A549 treated with dexamethasone at 1 μM for 4 hours (cell line): Measurements from ENCODE around the gene FBP2. TPM values are rescaled to one million over a fixed set of nuclear protein-coding genes. Genes with fewer than 3 reads are reported as not detected.

Source experiments
- total RNA-seq: library from RNA; stranded (reverse); fragments of 200-300 nt; extraction: Qiagen RNA extraction; gene quantifications from 5 replicates; pipeline ENCODE4 v1.2.3, GENCODE V29; 2022

FBP2 gene
- 0.09 TPM in 1 of 5 replicates, not detected in the others for total RNA-seq

GRCh38 chr9:94593459-94594345, at the start of gene FBP2:
Gene FBP2, minus strand, starts transcription at chr9:94593824. Its CDS starts 98 bp downstream, at chr9:94593726.

GRCh38 chr9:94639061-94639998, 45.7 kb upstream of the FBP2 start, which contains the start of gene FBP1:
Gene FBP1, minus strand, starts transcription at chr9:94639518. Its CDS starts 208 bp downstream, at chr9:94639310.

GRCh38 chr9:94554439-94555331, 38.9 kb downstream of the FBP2 start, which contains the start of gene PCAT7:
Gene PCAT7, plus strand, starts transcription at chr9:94555083.

Other genes with a start within 250 kb of the FBP2 start
- 0.64 to 0.97 TPM (median 0.72 TPM) in 5 replicates for gene PCAT7, start 38.7 kb downstream of the FBP2 start, total RNA-seq
- 0.05 to 0.12 TPM in 2 of 5 replicates, not detected in the others for gene FBP1, start 45.7 kb upstream of the FBP2 start, total RNA-seq
- gene AOPEP, start 132.9 kb upstream of the FBP2 start, total RNA-seq: 118 to 146 TPM (median 132 TPM) in 5 replicates